H1 (cell line): ENCODE data around the gene IER3IP1. TPM values are rescaled to one million over a fixed set of nuclear protein-coding genes. Genes with fewer than 3 reads are reported as not detected.

Experiments
- BCL11A ChIP-seq, 2 experiments: IDR thresholded peaks; one replicate each; pipeline ENCODE4 v1.6.1; 2011; ENCODE audit warnings: low read depth in 2 of 2, low read length in 2 of 2, mild to moderate bottlenecking in 2 of 2
- CTBP2 ChIP-seq: IDR thresholded peaks from 2 replicates; pipeline ENCODE4 v1.7.0; 2011; ENCODE audit warnings: borderline replicate concordance, mild to moderate bottlenecking, moderate library complexity, mixed read lengths, low read length; ENCODE audit not compliant: insufficient read depth, insufficient read length
- TAF7 ChIP-seq: optimal IDR thresholded peaks from 2 replicates; pipeline ENCODE3; 2011; ENCODE audit warnings: low read depth, mild to moderate bottlenecking, inconsistent platforms, low read length, moderate library complexity, borderline replicate concordance
- TBP ChIP-seq: IDR thresholded peaks from 2 replicates; pipeline ENCODE4 v1.6.1; 2011; ENCODE audit warnings: low read depth, low read length, improper control_type of control experiment
- polyA plus RNA-seq, 7 experiments: library from polyadenylated mRNA; depleted of rRNA in 3 of 7; stranded (reverse) in 5 of 7; unstranded in 2 of 7; fragments of >200 nt in 5 of 7; fragments of 200-250 nt in 2 of 7; gene quantifications; 1 replicate in 5 of 7; 2 replicates in 1 of 7; 4 replicates in 1 of 7; pipeline versions ENCODE4 v1.2.1 to v1.2.3, GENCODE V29; 2011 to 2013; ENCODE audit warnings: missing spikeins in 2 of 7, mixed read lengths in 2 of 7
- total RNA-seq: library from RNA; stranded (reverse); fragmentation: NEBNext Ultra II Directional; extraction: Animal tissue kit (Norgen Biotek cat#: 25700); gene quantifications from 2 replicates; pipeline ENCODE4 v1.2.1, GENCODE V29; 2021

IER3IP1 gene
- total and polyA plus RNA-seq, 2 of the 8 experiments (the other 6 are each of a cell fraction or from before 2014, with no cell fraction given), result 6.0 to 8.5 TPM

- TF ChIP-seq CTBP2, result no peak
- TF ChIP-seq TBP, result no peak
- no peak for TF ChIP-seq TAF7
- TF ChIP-seq BCL11A (IDR thresholded peaks at IDR 0.05; ENCODE audit: low read depth in 2 of 2, low read length in 2 of 2), result no peak
Measured at GRCh38 chr18:47146206-47146605, 30.0 kb downstream of the IER3IP1 start (continued).
